ENCODE results near the gene CTNNA2. TPM values are rescaled to one million over a fixed set of nuclear protein-coding genes. Genes with fewer than 3 reads are reported as not detected.

Gene CTNNA2
- total and polyA plus RNA-seq, 9 of the 15 experiments (the other 6 are each of a cell fraction or from before 2014, with no cell fraction given): 0.03 to 0.40 (median 0.15) TPM

DNA sequence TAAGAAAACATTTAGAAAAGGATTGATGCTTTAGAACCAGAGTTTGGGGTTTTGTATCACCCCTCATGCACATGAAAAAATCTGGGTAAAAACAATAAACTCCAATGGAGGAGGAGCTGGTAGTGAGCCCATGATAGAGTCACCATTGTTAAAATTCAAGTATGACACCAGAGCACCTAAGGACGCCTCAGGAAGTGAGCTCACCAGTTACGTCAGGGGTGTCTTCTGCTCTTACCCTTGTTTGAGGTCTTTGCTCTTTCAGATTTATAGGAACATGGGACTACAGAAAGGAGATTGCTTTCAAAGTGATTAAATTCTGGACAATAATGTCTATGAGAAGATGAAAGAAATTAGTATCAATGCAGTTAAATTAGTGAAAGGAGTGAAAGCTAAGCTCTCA is 685.2 kb downstream of the CTNNA2 start:
- H3K27ac ChIP-seq (ENCODE audit: extremely low read depth, low read depth, low read length): no peak overlapping the region
- no peak overlapping the region for H2AFZ ChIP-seq (ENCODE audit: low read depth, low read length)
- in situ Hi-C loops (cut with MboI): no loop called here
- no peak for DNase-seq (ENCODE audit: extremely low read depth in 1 of 4, low spot score in 3 of 4)
- no TSS peak for BruUV-seq (replicated peaks)
- TF ChIP-seq ZNF282 (CRISPR knock-in tag; IDR thresholded peaks at IDR 0.05) (no peak), GABPB1 (CRISPR knock-in tag; IDR thresholded peaks at IDR 0.05) (no peak)
- no peak overlapping the region for H3K9ac ChIP-seq (ENCODE audit: insufficient read depth in 1 of 2, low read depth in 2 of 2, low read length in 2 of 2)
- POLR2A ChIA-PET: no interaction called here
- CTCF ChIA-PET (ENCODE audit: low intra/inter-chr PET ratio): no interaction called here
- H3K9me3 ChIP-seq (replicated peaks; ENCODE audit: control insufficient read depth, insufficient read depth, low read depth, low read length): no peaks in the 10 kb centered on the region; the same call in 1 of the 2 replicates
- no peaks in the 10 kb centered on the region for H4K20me1 ChIP-seq (replicated peaks; ENCODE audit: control insufficient read depth, insufficient read depth, low read length)
- H3K36me3 ChIP-seq (ENCODE audit: control insufficient read depth, insufficient read depth, low read length): no peaks in the 10 kb centered on the region
- intact Hi-C loops (cut with micrococcal nuclease): no loop called here
- H3K79me2 ChIP-seq (ENCODE audit: control insufficient read depth, insufficient read depth, low read length): no peaks in the 10 kb centered on the region
- WGBS (ENCODE audit: insufficient coverage, low coverage, missing lambda C conversion rate): 50% methylated on average over 2 of the region's 2 CpGs
- FAIRE-seq: no peak
- H3K4me1 ChIP-seq (replicated peaks in 1 of 2; ENCODE audit: control insufficient read depth in 2 of 2, insufficient read depth in 2 of 2, low read length in 2 of 2): no peaks in the 10 kb centered on the region
- H3K4me3 ChIP-seq: no peak overlapping the region
- H3K27me3 ChIP-seq (ENCODE audit: control insufficient read depth in 2 of 2, insufficient read depth in 2 of 2, low read length in 2 of 2): no peaks in the 10 kb centered on the region
- no peak overlapping the region for H3K4me2 ChIP-seq (ENCODE audit: insufficient read depth, low read length)
- H3K9me1 ChIP-seq (ENCODE audit: control insufficient read depth, insufficient read depth, low read length): no peaks in the 10 kb centered on the region
- ATAC-seq: no peak

DNA sequence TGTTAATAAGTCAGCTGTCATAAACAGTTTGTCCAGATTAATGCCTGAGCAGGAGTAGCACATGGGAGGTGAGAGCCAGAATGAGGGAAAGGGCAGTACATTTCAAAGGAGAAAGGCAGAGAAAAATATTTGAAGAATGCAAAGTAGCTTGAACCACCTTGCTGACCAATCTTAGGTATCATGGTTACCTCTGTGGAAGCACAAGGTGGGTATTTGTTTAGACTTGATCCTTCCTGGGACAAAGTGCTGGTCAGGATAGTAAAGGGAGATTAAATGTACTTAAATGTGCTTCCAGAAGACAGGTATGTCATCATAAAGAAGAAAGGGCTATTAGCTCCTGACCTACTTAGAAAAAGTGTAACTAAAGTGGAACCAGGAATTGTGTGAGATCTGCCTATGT is 686.7 kb downstream of the CTNNA2 start:
- no peak for TF ChIP-seq ZBTB7A (IDR thresholded peaks at IDR 0.05; ENCODE audit: borderline replicate concordance, control insufficient read depth, low read depth, low read length)
- no peak for TF ChIP-seq BCOR (IDR thresholded peaks at IDR 0.05)
- no peak for TF ChIP-seq MED1 (CRISPR knock-in tag; IDR thresholded peaks at IDR 0.05; ENCODE audit: borderline replicate concordance)
- no peak for TF ChIP-seq LARP7 (IDR thresholded peaks at IDR 0.05)
- no peak for TF ChIP-seq CREB1 (IDR thresholded peaks at IDR 0.05)
- no peak for TF ChIP-seq CREB1 (CRISPR knock-in tag; IDR thresholded peaks at IDR 0.05)
- TF ChIP-seq SNRNP70 (optimal IDR thresholded peaks at IDR 0.05; ENCODE audit: low read depth, low read length): no peak
- TF ChIP-seq, protein P1, sequence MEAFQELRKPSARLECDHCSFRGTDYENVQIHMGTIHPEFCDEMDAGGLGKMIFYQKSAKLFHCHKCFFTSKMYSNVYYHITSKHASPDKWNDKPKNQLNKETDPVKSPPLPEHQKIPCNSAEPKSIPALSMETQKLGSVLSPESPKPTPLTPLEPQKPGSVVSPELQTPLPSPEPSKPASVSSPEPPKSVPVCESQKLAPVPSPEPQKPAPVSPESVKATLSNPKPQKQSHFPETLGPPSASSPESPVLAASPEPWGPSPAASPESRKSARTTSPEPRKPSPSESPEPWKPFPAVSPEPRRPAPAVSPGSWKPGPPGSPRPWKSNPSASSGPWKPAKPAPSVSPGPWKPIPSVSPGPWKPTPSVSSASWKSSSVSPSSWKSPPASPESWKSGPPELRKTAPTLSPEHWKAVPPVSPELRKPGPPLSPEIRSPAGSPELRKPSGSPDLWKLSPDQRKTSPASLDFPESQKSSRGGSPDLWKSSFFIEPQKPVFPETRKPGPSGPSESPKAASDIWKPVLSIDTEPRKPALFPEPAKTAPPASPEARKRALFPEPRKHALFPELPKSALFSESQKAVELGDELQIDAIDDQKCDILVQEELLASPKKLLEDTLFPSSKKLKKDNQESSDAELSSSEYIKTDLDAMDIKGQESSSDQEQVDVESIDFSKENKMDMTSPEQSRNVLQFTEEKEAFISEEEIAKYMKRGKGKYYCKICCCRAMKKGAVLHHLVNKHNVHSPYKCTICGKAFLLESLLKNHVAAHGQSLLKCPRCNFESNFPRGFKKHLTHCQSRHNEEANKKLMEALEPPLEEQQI (IDR thresholded peaks at IDR 0.05): no peak
- TF ChIP-seq, protein P2, sequence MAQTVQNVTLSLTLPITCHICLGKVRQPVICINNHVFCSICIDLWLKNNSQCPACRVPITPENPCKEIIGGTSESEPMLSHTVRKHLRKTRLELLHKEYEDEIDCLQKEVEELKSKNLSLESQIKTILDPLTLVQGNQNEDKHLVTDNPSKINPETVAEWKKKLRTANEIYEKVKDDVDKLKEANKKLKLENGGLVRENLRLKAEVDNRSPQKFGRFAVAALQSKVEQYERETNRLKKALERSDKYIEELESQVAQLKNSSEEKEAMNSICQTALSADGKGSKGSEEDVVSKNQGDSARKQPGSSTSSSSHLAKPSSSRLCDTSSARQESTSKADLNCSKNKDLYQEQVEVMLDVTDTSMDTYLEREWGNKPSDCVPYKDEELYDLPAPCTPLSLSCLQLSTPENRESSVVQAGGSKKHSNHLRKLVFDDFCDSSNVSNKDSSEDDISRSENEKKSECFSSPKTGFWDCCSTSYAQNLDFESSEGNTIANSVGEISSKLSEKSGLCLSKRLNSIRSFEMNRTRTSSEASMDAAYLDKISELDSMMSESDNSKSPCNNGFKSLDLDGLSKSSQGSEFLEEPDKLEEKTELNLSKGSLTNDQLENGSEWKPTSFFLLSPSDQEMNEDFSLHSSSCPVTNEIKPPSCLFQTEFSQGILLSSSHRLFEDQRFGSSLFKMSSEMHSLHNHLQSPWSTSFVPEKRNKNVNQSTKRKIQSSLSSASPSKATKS (CRISPR knock-in tag; IDR thresholded peaks at IDR 0.05): no peak
- no peak for TF ChIP-seq JUND (IDR thresholded peaks at IDR 0.05; ENCODE audit: borderline replicate concordance, low read depth, low read length)
- TF ChIP-seq JUND (tag; IDR thresholded peaks at IDR 0.05; ENCODE audit: borderline replicate concordance, low read depth, low read length): no peak
- TF ChIP-seq KAT2B (IDR thresholded peaks at IDR 0.05; ENCODE audit: low read depth, low read length): no peak
- no peak for TF ChIP-seq ZNF133 (CRISPR knock-in tag; IDR thresholded peaks at IDR 0.05)
- Histone ChIP-seq H3K27me3 (ENCODE audit: control insufficient read depth in 2 of 2, insufficient read depth in 2 of 2, low read length in 2 of 2) (no peaks in the 10 kb centered on the region), H3K4me3 (no peak overlapping the region), H3K36me3 (ENCODE audit: control insufficient read depth, insufficient read depth, low read length) (no peaks in the 10 kb centered on the region), H4K20me1 (replicated peaks; ENCODE audit: control insufficient read depth, insufficient read depth, low read length) (no peaks in the 10 kb centered on the region), H3K4me1 (replicated peaks in 1 of 2; ENCODE audit: control insufficient read depth in 2 of 2, insufficient read depth in 2 of 2, low read length in 2 of 2) (no peaks in the 10 kb centered on the region), H3K79me2 (ENCODE audit: control insufficient read depth, insufficient read depth, low read length) (no peaks in the 10 kb centered on the region), H3K9me1 (ENCODE audit: control insufficient read depth, insufficient read depth, low read length) (no peaks in the 10 kb centered on the region), H3K4me2 (ENCODE audit: insufficient read depth, low read length) (no peak overlapping the region), H3K9ac (ENCODE audit: insufficient read depth in 1 of 2, low read depth in 2 of 2, low read length in 2 of 2) (no peak overlapping the region), H2AFZ (ENCODE audit: low read depth, low read length) (0 out of 2 replicates have a peak overlapping the region, but pooled peaks have one; percentile 14), H3K9me3 (replicated peaks; ENCODE audit: control insufficient read depth, insufficient read depth, low read depth, low read length) (no peaks in the 10 kb centered on the region; the same call in 1 of the 2 replicates), H3K27ac (ENCODE audit: extremely low read depth, low read depth, low read length) (no peak overlapping the region)
- in situ Hi-C loops (cut with MboI): no loop called here
- no TSS peak for BruUV-seq (replicated peaks)
- intact Hi-C loops (cut with micrococcal nuclease): no loop called here
- FAIRE-seq (no peak), ATAC-seq (no peak), DNase-seq (ENCODE audit: extremely low read depth in 1 of 4, low spot score in 3 of 4) (no peak)
- ChIA-PET CTCF (ENCODE audit: low intra/inter-chr PET ratio) (no interaction called here), POLR2A (no interaction called here)

Measured in K562 (cell line).